Colon (tissue), 2 donors: Measurements from ENCODE around the gene ITGA4.

Source experiments
- FAIRE-seq: peaks from 2 replicates; lab custom pipeline; 2012; peaks lifted over from hg19 to GRCh38; lab: Jason Lieb, UNC
- donor health status: control.
- donor health status: control.

The ITGA4 gene

GRCh38 chr2:181575024-181575649, 118.0 kb downstream of the ITGA4 start:
- no peak for FAIRE-seq

GRCh38 chr2:181575650-181576025, 118.5 kb downstream of the ITGA4 start:
- FAIRE-seq: no peak

- FAIRE-seq: no peak
Observed at GRCh38 chr2:181576431-181576830, 119.2 kb downstream of the ITGA4 start.

DNA sequence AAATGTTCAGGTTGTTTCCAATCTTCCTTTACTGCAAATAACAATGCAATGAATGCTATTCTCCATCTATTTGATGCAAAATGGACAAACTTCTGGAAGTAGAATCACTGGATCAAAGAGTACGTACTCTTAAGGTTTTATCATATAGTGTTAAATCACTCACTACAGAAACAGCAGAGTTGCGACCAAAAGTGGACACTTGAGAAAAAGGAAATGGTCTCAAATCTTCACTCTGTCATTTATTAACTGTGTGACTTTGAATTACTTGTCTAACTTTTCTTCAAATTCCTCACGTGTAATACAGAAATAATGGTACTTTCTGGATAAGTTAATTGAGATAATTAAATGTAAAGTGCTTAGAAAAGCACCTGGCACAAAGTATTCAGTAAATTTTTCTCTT, 121.6 kb downstream of the ITGA4 start:
- FAIRE-seq: no peak

DNA sequence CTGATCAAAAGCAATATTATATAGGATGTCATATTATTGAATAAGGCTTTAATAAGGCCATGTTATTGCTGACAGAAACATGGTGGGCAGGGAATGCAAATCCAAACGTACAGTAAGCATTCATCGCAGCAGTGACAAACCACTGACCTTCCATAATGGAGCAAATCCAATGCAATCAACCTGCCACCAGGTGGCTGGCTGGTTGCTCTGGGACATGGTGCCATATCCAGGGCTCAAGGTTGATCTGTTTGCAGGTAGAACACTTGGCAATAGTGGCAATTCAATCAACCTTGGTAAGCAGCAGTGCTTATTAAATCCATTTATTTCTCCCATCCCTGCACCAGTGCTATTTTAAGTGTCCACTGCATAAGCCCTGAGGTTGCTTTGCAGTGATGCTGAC, 124.3 kb downstream of the ITGA4 start:
- FAIRE-seq: no peak

DNA sequence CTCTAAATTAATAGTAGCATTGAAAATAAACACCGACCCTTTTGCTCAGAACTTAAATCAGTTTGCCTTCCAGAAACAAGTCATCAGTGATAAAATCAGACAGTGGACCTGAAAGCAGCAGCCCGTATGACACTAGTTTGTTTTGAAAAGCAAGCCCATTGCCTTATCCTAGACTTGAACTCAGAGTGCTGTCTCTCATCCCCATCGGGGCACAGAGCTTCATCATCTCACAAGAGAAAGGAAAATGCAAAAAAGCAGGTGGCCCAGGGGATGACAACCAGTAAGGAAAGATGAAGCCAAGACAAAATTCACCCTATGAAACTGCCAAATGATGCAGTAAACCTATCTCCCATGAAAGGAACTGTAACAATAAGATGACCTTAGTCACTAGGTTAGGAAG, 128.5 kb downstream of the ITGA4 start:
- no peak for FAIRE-seq
